Aortic smooth muscle cell (primary cell): ENCODE measurements around the gene LCOR. TPM values are rescaled to one million over a fixed set of nuclear protein-coding genes. Genes with fewer than 3 reads are reported as not detected.

Source experiments
- total RNA-seq: library from RNA; depleted of rRNA; stranded (reverse); fragments of >200 nt; gene quantifications from 2 replicates; pipeline ENCODE4 v1.2.3, GENCODE V29; 2014

LCOR gene
- 11.0 and 15.0 TPM in 2 replicates for total RNA-seq

GRCh38 chr10:96831867-96832720 lies at the start of gene LCOR:
Gene LCOR, plus strand, starts transcription at chr10:96832298. Its CDS starts 116,760 bp downstream, at chr10:96949058.

Other genes with a start within 250 kb of the LCOR start
- 115 and 129 TPM in 2 replicates for gene TM9SF3, start 245.3 kb upstream of the LCOR start, total RNA-seq
- under 0.01 and 0.06 TPM in 2 replicates for gene PIK3AP1, start 111.8 kb upstream of the LCOR start, total RNA-seq